HFF-Myc (cell line): Measurements from ENCODE around the gene CD28.
"Not testable (repeated sequence)": the region's sequence is repeated elsewhere in the genome, so short reads cannot be mapped to it uniquely, and the experiment has no call there.

Source experiments
- DNase-seq: peaks from one replicate; pipeline ENCODE4 v3.0.0-alpha.2; 2011; ENCODE audit warnings: low read depth; ENCODE audit errors: extremely low read depth
- H3K4me3 ChIP-seq: replicated peaks from 2 replicates; pipeline ENCODE4 v1.5.1; 2011; ENCODE audit warnings: low read depth, mild to moderate bottlenecking, control low read depth, low read length
- CTCF ChIP-seq: IDR thresholded peaks from 2 replicates; pipeline ENCODE4 v1.5.1; 2012; ENCODE audit warnings: mild to moderate bottlenecking, low read depth, low read length, control low read depth; ENCODE audit errors: missing control alignments

Gene CD28

GRCh38 chr2:203690441-203691047, 15.9 kb upstream of the CD28 start:
- no peak for DNase-seq
- TF ChIP-seq CTCF = no peak
- H3K4me3 ChIP-seq = no peak overlapping the region

- no peak for DNase-seq
- TF ChIP-seq CTCF = no peak
- H3K4me3 ChIP-seq = no peak overlapping the region
These were observed 15.3 kb upstream of the CD28 start for GRCh38 chr2:203691149-203691548.

- TF ChIP-seq CTCF = no peak
- H3K4me3 ChIP-seq = no peak overlapping the region
- no peak for DNase-seq
These were observed 14.3 kb upstream of the CD28 start for GRCh38 chr2:203692031-203692710.

- no peak for TF ChIP-seq CTCF
- no peak for DNase-seq
- H3K4me3 ChIP-seq = no peak overlapping the region
These were observed 13.1 kb upstream of the CD28 start for GRCh38 chr2:203693242-203693879.

GRCh38 chr2:203694191-203694590, 12.2 kb upstream of the CD28 start:
- no peak for DNase-seq
- H3K4me3 ChIP-seq = no peak overlapping the region

GRCh38 chr2:203697190-203697589, 9.2 kb upstream of the CD28 start:
- no peak overlapping the region for H3K4me3 ChIP-seq
- no peak for TF ChIP-seq CTCF
- no peak for DNase-seq

More at GRCh38 chr2:203694191-203694590, 12.2 kb upstream of the CD28 start:
- no peak for TF ChIP-seq CTCF

- H3K4me3 ChIP-seq, DNase-seq: not testable (repeated sequence)
These were observed 8.7 kb upstream of the CD28 start for GRCh38 chr2:203697763-203698162.

- not testable (repeated sequence) for DNase-seq, H3K4me3 ChIP-seq
These were observed 8.0 kb upstream of the CD28 start for GRCh38 chr2:203698410-203698809.
